Measurements from ENCODE around the gene ENTPD2.

GRCh38 chr9:137056739-137057415 lies 3.0 kb upstream of the ENTPD2 start:
- TF ChIP-seq PKNOX1 (IDR thresholded peaks at IDR 0.05) (no peak), FOXM1 (IDR thresholded peaks at IDR 0.05; ENCODE audit: borderline replicate concordance) (no peak), SP1 (IDR thresholded peaks at IDR 0.05) (no peak), BHLHE40 (IDR thresholded peaks at IDR 0.05; ENCODE audit: borderline replicate concordance) (no peak), FOXK2 (IDR thresholded peaks at IDR 0.05) (no peak), SUZ12 (IDR thresholded peaks at IDR 0.05) (no peak), ARNT (IDR thresholded peaks at IDR 0.05) (no peak)

All from HEK293T (cell line).